GM12891 (cell line): Measurements from ENCODE around the gene NPHS1.

Source experiments
- PAX5 ChIP-seq: IDR thresholded peaks from 2 replicates; pipeline ENCODE4 v1.6.1; 2011; ENCODE audit warnings: low read length, moderate library complexity, mild to moderate bottlenecking; ENCODE audit not compliant: insufficient read depth, severe bottlenecking
- POLR2A ChIP-seq: IDR thresholded peaks from 2 replicates; pipeline ENCODE4 v1.6.1; 2011; ENCODE audit warnings: low read depth, low read length, control low read depth
- POLR2AphosphoS5 ChIP-seq: IDR thresholded peaks from 2 replicates; pipeline ENCODE4 v1.6.1; 2011; ENCODE audit warnings: low read depth, low read length, control low read depth
- SPI1 ChIP-seq: IDR thresholded peaks from 2 replicates; pipeline ENCODE4 v1.6.1; 2011; ENCODE audit warnings: low read depth, low read length, control low read depth
- TAF1 ChIP-seq: IDR thresholded peaks from 2 replicates; pipeline ENCODE4 v1.6.1; 2011; ENCODE audit warnings: low read depth, low read length, control low read depth

- TF ChIP-seq POLR2A (no peak), PAX5 (no peak), TAF1 (no peak), POLR2AphosphoS5 (no peak), SPI1 (no peak)
Observed at GRCh38 chr19:35812220-35813042, 39.9 kb downstream of the NPHS1 start, which contains the start of gene PRODH2.
